ENCODE measurements around the gene GK2.

GRCh38 chr4:79358438-79358837 lies 49.6 kb downstream of the GK2 start:
- TF ChIP-seq CTCF (IDR thresholded peaks at IDR 0.05): no peak
- no peak for TF ChIP-seq POLR2A (IDR thresholded peaks at IDR 0.05)
- no peak for TF ChIP-seq POLR2AphosphoS5 (IDR thresholded peaks at IDR 0.05)

Data from prostate gland (tissue), 2 donors.